ENCODE results near the gene MTHFD1L.
"Not testable (repeated sequence)": the region's sequence is repeated elsewhere in the genome, so short reads cannot be mapped to it uniquely, and the experiment has no call there.

The MTHFD1L gene

GRCh38 chr6:150865406-150866146, at the start of gene MTHFD1L:
MTHFD1L (plus strand) TSS chr6:150865702; CDS start chr6:150865823, 121 bp downstream.
- H3K27me3 ChIP-seq (ENCODE audit: control insufficient read depth in 5 of 5, insufficient read depth in 4 of 5, low read length in 5 of 5), result peaks cover 0 to 2% (median 0%) of the 10 kb centered on the region in 5 donors
- H3K9ac ChIP-seq (ENCODE audit: low read length in 5 of 5), result peak within 1 kb of the TSS in 4 of 5 donors; percentile 60 to 73 (median 68)
- H3K4me3 ChIP-seq (ENCODE audit: low read depth in 1 of 5, low read length in 5 of 5), result peak within 1 kb of the TSS; percentile 64 to 75 (median 70)
- H3K36me3 ChIP-seq (ENCODE audit: control insufficient read depth in 5 of 5, insufficient read depth in 5 of 5, low read length in 5 of 5), result no peaks in the 10 kb centered on the region
- peaks cover 0 to 22% (median 13%) of the 10 kb centered on the region in 5 donors for H3K4me1 ChIP-seq (ENCODE audit: control insufficient read depth in 5 of 5, insufficient read depth in 5 of 5, low read length in 5 of 5)
- no peaks in the 10 kb centered on the region for H3K9me3 ChIP-seq (ENCODE audit: control insufficient read depth in 5 of 5, low read length in 5 of 5)
- peak within 1 kb of the TSS; percentile 65 for H3K27ac ChIP-seq (ENCODE audit: low read depth, low read length)

GRCh38 chr6:150816554-150816953, 48.9 kb upstream of the MTHFD1L start:
- not testable (repeated sequence) for H3K9me3 ChIP-seq (ENCODE audit: control insufficient read depth in 5 of 5, low read length in 5 of 5); H3K4me3 ChIP-seq (ENCODE audit: low read depth in 1 of 5, low read length in 5 of 5); H3K9ac ChIP-seq (ENCODE audit: low read length in 5 of 5); H3K27me3 ChIP-seq (ENCODE audit: control insufficient read depth in 5 of 5, insufficient read depth in 4 of 5, low read length in 5 of 5)
- Histone ChIP-seq H3K36me3 (ENCODE audit: control insufficient read depth in 5 of 5, insufficient read depth in 5 of 5, low read length in 5 of 5) (peaks cover 0 to 26% (median 23%) of the 10 kb centered on the region in 5 donors), H3K27ac (ENCODE audit: low read depth, low read length) (peak overlapping the region; percentile 30), H3K4me1 (ENCODE audit: control insufficient read depth in 5 of 5, insufficient read depth in 5 of 5, low read length in 5 of 5) (peaks cover 0 to 23% (median 2%) of the 10 kb centered on the region in 5 donors)

- H3K27me3 ChIP-seq (ENCODE audit: control insufficient read depth in 5 of 5, insufficient read depth in 4 of 5, low read length in 5 of 5), result no peaks in the 10 kb centered on the region
Observed at GRCh38 chr6:150822932-150823331, 42.6 kb upstream of the MTHFD1L start.

GRCh38 chr6:150826788-150827187, 38.7 kb upstream of the MTHFD1L start:
- Histone ChIP-seq H3K4me3 (ENCODE audit: low read depth in 1 of 5, low read length in 5 of 5) (no peak overlapping the region), H3K9me3 (ENCODE audit: control insufficient read depth in 5 of 5, low read length in 5 of 5) (no peaks in the 10 kb centered on the region), H3K27ac (ENCODE audit: low read depth, low read length) (no peak overlapping the region), H3K9ac (ENCODE audit: low read length in 5 of 5) (no peak overlapping the region), H3K27me3 (ENCODE audit: control insufficient read depth in 5 of 5, insufficient read depth in 4 of 5, low read length in 5 of 5) (no peaks in the 10 kb centered on the region), H3K36me3 (ENCODE audit: control insufficient read depth in 5 of 5, insufficient read depth in 5 of 5, low read length in 5 of 5) (peaks cover 0 to 31% (median 17%) of the 10 kb centered on the region in 5 donors), H3K4me1 (ENCODE audit: control insufficient read depth in 5 of 5, insufficient read depth in 5 of 5, low read length in 5 of 5) (no peaks in the 10 kb centered on the region)

More at GRCh38 chr6:150822932-150823331, 42.6 kb upstream of the MTHFD1L start:
- Histone ChIP-seq H3K36me3 (ENCODE audit: control insufficient read depth in 5 of 5, insufficient read depth in 5 of 5, low read length in 5 of 5) (peaks cover 0 to 34% (median 21%) of the 10 kb centered on the region in 5 donors), H3K9me3 (ENCODE audit: control insufficient read depth in 5 of 5, low read length in 5 of 5) (no peaks in the 10 kb centered on the region), H3K4me1 (ENCODE audit: control insufficient read depth in 5 of 5, insufficient read depth in 5 of 5, low read length in 5 of 5) (peaks cover 0 to under 1% (median 0%) of the 10 kb centered on the region in 5 donors), H3K4me3 (ENCODE audit: low read depth in 1 of 5, low read length in 5 of 5) (no peak overlapping the region), H3K27ac (ENCODE audit: low read depth, low read length) (no peak overlapping the region), H3K9ac (ENCODE audit: low read length in 5 of 5) (no peak overlapping the region)

GRCh38 chr6:150828107-150828506, 37.4 kb upstream of the MTHFD1L start:
- not testable (repeated sequence) for H3K4me1 ChIP-seq (ENCODE audit: control insufficient read depth in 5 of 5, insufficient read depth in 5 of 5, low read length in 5 of 5); H3K9ac ChIP-seq (ENCODE audit: low read length in 5 of 5); H3K27ac ChIP-seq (ENCODE audit: low read depth, low read length); H3K4me3 ChIP-seq (ENCODE audit: low read depth in 1 of 5, low read length in 5 of 5); H3K9me3 ChIP-seq (ENCODE audit: control insufficient read depth in 5 of 5, low read length in 5 of 5); H3K27me3 ChIP-seq (ENCODE audit: control insufficient read depth in 5 of 5, insufficient read depth in 4 of 5, low read length in 5 of 5)
- H3K36me3 ChIP-seq (ENCODE audit: control insufficient read depth in 5 of 5, insufficient read depth in 5 of 5, low read length in 5 of 5), result peaks cover 0 to 33% (median 20%) of the 10 kb centered on the region in 5 donors

- Histone ChIP-seq H3K4me3 (ENCODE audit: low read depth in 1 of 5, low read length in 5 of 5) (no peak overlapping the region), H3K9me3 (ENCODE audit: control insufficient read depth in 5 of 5, low read length in 5 of 5) (no peaks in the 10 kb centered on the region), H3K36me3 (ENCODE audit: control insufficient read depth in 5 of 5, insufficient read depth in 5 of 5, low read length in 5 of 5) (peaks cover 0 to 33% (median 29%) of the 10 kb centered on the region in 5 donors), H3K9ac (ENCODE audit: low read length in 5 of 5) (no peak overlapping the region), H3K27ac (ENCODE audit: low read depth, low read length) (no peak overlapping the region), H3K27me3 (ENCODE audit: control insufficient read depth in 5 of 5, insufficient read depth in 4 of 5, low read length in 5 of 5) (no peaks in the 10 kb centered on the region), H3K4me1 (ENCODE audit: control insufficient read depth in 5 of 5, insufficient read depth in 5 of 5, low read length in 5 of 5) (no peaks in the 10 kb centered on the region)
Observed at GRCh38 chr6:150830439-150831165, 34.9 kb upstream of the MTHFD1L start.

GRCh38 chr6:150831577-150831976, 33.9 kb upstream of the MTHFD1L start:
- Histone ChIP-seq H3K36me3 (ENCODE audit: control insufficient read depth in 5 of 5, insufficient read depth in 5 of 5, low read length in 5 of 5) (peaks cover 0 to 32% (median 29%) of the 10 kb centered on the region in 5 donors), H3K4me1 (ENCODE audit: control insufficient read depth in 5 of 5, insufficient read depth in 5 of 5, low read length in 5 of 5) (no peaks in the 10 kb centered on the region), H3K27ac (ENCODE audit: low read depth, low read length) (no peak overlapping the region), H3K9ac (ENCODE audit: low read length in 5 of 5) (no peak overlapping the region), H3K27me3 (ENCODE audit: control insufficient read depth in 5 of 5, insufficient read depth in 4 of 5, low read length in 5 of 5) (no peaks in the 10 kb centered on the region), H3K4me3 (ENCODE audit: low read depth in 1 of 5, low read length in 5 of 5) (no peak overlapping the region), H3K9me3 (ENCODE audit: control insufficient read depth in 5 of 5, low read length in 5 of 5) (no peaks in the 10 kb centered on the region)

GRCh38 chr6:150835620-150836019, 29.9 kb upstream of the MTHFD1L start:
- Histone ChIP-seq H3K27ac (ENCODE audit: low read depth, low read length) (no peak overlapping the region), H3K9me3 (ENCODE audit: control insufficient read depth in 5 of 5, low read length in 5 of 5) (no peaks in the 10 kb centered on the region), H3K9ac (ENCODE audit: low read length in 5 of 5) (no peak overlapping the region), H3K27me3 (ENCODE audit: control insufficient read depth in 5 of 5, insufficient read depth in 4 of 5, low read length in 5 of 5) (no peaks in the 10 kb centered on the region), H3K4me3 (ENCODE audit: low read depth in 1 of 5, low read length in 5 of 5) (no peak overlapping the region), H3K4me1 (ENCODE audit: control insufficient read depth in 5 of 5, insufficient read depth in 5 of 5, low read length in 5 of 5) (no peaks in the 10 kb centered on the region), H3K36me3 (ENCODE audit: control insufficient read depth in 5 of 5, insufficient read depth in 5 of 5, low read length in 5 of 5) (peaks cover 5 to 39% (median 34%) of the 10 kb centered on the region in 5 donors)

GRCh38 chr6:150840185-150840584, 25.3 kb upstream of the MTHFD1L start:
- Histone ChIP-seq H3K27me3 (ENCODE audit: control insufficient read depth in 5 of 5, insufficient read depth in 4 of 5, low read length in 5 of 5) (no peaks in the 10 kb centered on the region), H3K27ac (ENCODE audit: low read depth, low read length) (no peak overlapping the region), H3K36me3 (ENCODE audit: control insufficient read depth in 5 of 5, insufficient read depth in 5 of 5, low read length in 5 of 5) (peaks cover 5 to 23% (median 19%) of the 10 kb centered on the region in 5 donors), H3K4me3 (ENCODE audit: low read depth in 1 of 5, low read length in 5 of 5) (no peak overlapping the region), H3K9ac (ENCODE audit: low read length in 5 of 5) (no peak overlapping the region), H3K4me1 (ENCODE audit: control insufficient read depth in 5 of 5, insufficient read depth in 5 of 5, low read length in 5 of 5) (no peaks in the 10 kb centered on the region), H3K9me3 (ENCODE audit: control insufficient read depth in 5 of 5, low read length in 5 of 5) (no peaks in the 10 kb centered on the region)

- H3K4me1 ChIP-seq (ENCODE audit: control insufficient read depth in 5 of 5, insufficient read depth in 5 of 5, low read length in 5 of 5), result no peaks in the 10 kb centered on the region
- no peak overlapping the region for H3K9ac ChIP-seq (ENCODE audit: low read length in 5 of 5)
- no peaks in the 10 kb centered on the region for H3K27me3 ChIP-seq (ENCODE audit: control insufficient read depth in 5 of 5, insufficient read depth in 4 of 5, low read length in 5 of 5)
- no peaks in the 10 kb centered on the region for H3K9me3 ChIP-seq (ENCODE audit: control insufficient read depth in 5 of 5, low read length in 5 of 5)
- no peak overlapping the region for H3K27ac ChIP-seq (ENCODE audit: low read depth, low read length)
- H3K36me3 ChIP-seq (ENCODE audit: control insufficient read depth in 5 of 5, insufficient read depth in 5 of 5, low read length in 5 of 5), result peaks cover 5 to 20% (median 17%) of the 10 kb centered on the region in 5 donors
- no peak overlapping the region for H3K4me3 ChIP-seq (ENCODE audit: low read depth in 1 of 5, low read length in 5 of 5)
Observed at GRCh38 chr6:150841189-150841588, 24.3 kb upstream of the MTHFD1L start.

Measured in subcutaneous abdominal adipose tissue (tissue), 5 donors.